ENCODE data around the gene NMT1. TPM values are rescaled to one million over a fixed set of nuclear protein-coding genes. Genes with fewer than 3 reads are reported as not detected.
A peak's percentile ranks its signal among the peaks of the same experiment; 100 is the strongest.

The NMT1 gene
- total and polyA plus RNA-seq, 2 of the 13 experiments (the other 11 are each of a cell fraction or from before 2014, with no cell fraction given), result 75.7 to 142 TPM

DNA sequence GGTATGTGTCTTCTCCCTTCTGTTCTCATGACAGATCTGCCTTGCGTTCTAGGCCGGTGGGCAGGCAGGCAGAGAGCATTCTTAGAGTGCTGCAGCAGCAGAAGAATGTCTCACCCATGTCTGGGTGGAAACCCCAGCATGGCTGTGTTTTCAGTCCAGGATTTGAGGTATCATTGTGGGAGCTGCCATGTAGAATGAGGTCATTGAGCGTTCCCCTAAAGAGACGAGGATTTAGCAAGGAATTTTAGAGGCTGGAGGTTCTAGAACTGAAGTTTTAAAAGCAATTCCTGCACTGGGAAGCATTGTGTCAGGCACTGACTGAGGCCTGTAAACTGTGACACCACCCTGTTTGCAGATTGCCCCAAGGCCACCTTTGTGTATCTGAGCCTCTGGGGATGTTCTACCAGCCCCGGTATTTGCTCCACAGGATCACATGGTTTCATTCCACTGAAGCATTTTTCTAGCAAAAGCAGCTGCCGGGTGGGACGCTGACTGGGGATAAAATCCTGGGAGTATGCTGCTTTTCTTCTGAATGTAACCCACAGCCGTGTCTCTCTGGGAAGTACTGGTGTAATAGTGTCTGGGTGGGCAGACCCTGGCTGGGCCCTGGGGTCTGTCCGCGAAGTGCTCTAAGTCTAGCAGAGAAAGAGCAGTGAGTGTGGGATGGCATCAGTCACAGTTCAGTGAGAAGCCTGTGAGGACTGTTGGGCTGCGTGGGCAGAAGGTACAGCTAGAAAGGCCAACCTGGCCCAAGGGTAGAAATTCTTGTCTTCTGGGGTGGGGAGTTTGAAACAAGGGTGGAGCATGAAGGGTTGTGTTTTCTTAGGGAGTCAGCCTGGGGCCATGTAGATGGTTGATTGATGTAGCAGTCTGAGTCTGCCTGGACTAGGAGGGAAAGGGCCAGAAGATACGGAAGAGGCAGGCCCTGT lies 41.0 kb downstream of the NMT1 start (continued):
- TF ChIP-seq, protein P1, sequence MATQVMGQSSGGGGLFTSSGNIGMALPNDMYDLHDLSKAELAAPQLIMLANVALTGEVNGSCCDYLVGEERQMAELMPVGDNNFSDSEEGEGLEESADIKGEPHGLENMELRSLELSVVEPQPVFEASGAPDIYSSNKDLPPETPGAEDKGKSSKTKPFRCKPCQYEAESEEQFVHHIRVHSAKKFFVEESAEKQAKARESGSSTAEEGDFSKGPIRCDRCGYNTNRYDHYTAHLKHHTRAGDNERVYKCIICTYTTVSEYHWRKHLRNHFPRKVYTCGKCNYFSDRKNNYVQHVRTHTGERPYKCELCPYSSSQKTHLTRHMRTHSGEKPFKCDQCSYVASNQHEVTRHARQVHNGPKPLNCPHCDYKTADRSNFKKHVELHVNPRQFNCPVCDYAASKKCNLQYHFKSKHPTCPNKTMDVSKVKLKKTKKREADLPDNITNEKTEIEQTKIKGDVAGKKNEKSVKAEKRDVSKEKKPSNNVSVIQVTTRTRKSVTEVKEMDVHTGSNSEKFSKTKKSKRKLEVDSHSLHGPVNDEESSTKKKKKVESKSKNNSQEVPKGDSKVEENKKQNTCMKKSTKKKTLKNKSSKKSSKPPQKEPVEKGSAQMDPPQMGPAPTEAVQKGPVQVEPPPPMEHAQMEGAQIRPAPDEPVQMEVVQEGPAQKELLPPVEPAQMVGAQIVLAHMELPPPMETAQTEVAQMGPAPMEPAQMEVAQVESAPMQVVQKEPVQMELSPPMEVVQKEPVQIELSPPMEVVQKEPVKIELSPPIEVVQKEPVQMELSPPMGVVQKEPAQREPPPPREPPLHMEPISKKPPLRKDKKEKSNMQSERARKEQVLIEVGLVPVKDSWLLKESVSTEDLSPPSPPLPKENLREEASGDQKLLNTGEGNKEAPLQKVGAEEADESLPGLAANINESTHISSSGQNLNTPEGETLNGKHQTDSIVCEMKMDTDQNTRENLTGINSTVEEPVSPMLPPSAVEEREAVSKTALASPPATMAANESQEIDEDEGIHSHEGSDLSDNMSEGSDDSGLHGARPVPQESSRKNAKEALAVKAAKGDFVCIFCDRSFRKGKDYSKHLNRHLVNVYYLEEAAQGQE (IDR thresholded peaks at IDR 0.05; ENCODE audit: borderline replicate concordance in 1 of 2, low read depth in 1 of 2, low read length in 2 of 2), result no peak
- TF ChIP-seq ZNF354B (CRISPR knock-in tag; IDR thresholded peaks at IDR 0.05) (no peak), SMAD9 (CRISPR knock-in tag; IDR thresholded peaks at IDR 0.05) (no peak), ZSCAN29 (CRISPR knock-in tag; conservative IDR thresholded peaks at IDR 0.05) (no peak), FOXJ3 (CRISPR knock-in tag; IDR thresholded peaks at IDR 0.05; ENCODE audit: borderline replicate concordance) (peak; percentile 83; the same call in 1 of the 2 replicates), ZSCAN21 (CRISPR knock-in tag; IDR thresholded peaks at IDR 0.05; ENCODE audit: borderline replicate concordance) (0 out of 2 replicates have a peak, but pooled peaks have one; percentile 25), ZNF207 (IDR thresholded peaks at IDR 0.05; ENCODE audit: borderline replicate concordance) (no peak), SPEN (CRISPR knock-in tag; IDR thresholded peaks at IDR 0.05; ENCODE audit: low read depth) (no peak), FOXK2 (IDR thresholded peaks at IDR 0.05) (no peak), NCOA2 (CRISPR knock-in tag; IDR thresholded peaks at IDR 0.05) (peak; percentile 65), TAF1 (CRISPR knock-in tag; IDR thresholded peaks at IDR 0.05) (no peak), EP300 (IDR thresholded peaks at IDR 0.05; ENCODE audit: low read depth in 2 of 2, low read length in 2 of 2) (no peak), EP300 (CRISPR knock-in tag; IDR thresholded peaks at IDR 0.05; ENCODE audit: borderline replicate concordance) (peak; percentile 38; the same call in 1 of the 2 replicates), FOXC1 (CRISPR knock-in tag; IDR thresholded peaks at IDR 0.05; ENCODE audit: borderline replicate concordance) (no peak), ARHGAP35 (CRISPR knock-in tag; IDR thresholded peaks at IDR 0.05; ENCODE audit: borderline replicate concordance) (0 out of 2 replicates have a peak, but pooled peaks have one; percentile 27), ZNF749 (CRISPR knock-in tag; IDR thresholded peaks at IDR 0.05; ENCODE audit: borderline replicate concordance) (no peak), ZSCAN9 (CRISPR knock-in tag; IDR thresholded peaks at IDR 0.05; ENCODE audit: borderline replicate concordance) (0 out of 2 replicates have a peak, but pooled peaks have one; percentile 70)
- TF ChIP-seq, protein P2, sequence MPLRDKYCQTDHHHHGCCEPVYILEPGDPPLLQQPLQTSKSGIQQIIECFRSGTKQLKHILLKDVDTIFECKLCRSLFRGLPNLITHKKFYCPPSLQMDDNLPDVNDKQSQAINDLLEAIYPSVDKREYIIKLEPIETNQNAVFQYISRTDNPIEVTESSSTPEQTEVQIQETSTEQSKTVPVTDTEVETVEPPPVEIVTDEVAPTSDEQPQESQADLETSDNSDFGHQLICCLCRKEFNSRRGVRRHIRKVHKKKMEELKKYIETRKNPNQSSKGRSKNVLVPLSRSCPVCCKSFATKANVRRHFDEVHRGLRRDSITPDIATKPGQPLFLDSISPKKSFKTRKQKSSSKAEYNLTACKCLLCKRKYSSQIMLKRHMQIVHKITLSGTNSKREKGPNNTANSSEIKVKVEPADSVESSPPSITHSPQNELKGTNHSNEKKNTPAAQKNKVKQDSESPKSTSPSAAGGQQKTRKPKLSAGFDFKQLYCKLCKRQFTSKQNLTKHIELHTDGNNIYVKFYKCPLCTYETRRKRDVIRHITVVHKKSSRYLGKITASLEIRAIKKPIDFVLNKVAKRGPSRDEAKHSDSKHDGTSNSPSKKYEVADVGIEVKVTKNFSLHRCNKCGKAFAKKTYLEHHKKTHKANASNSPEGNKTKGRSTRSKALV (CRISPR knock-in tag; IDR thresholded peaks at IDR 0.05), result 0 out of 2 replicates have a peak, but pooled peaks have one; percentile 47
- TF ChIP-seq, protein P3, sequence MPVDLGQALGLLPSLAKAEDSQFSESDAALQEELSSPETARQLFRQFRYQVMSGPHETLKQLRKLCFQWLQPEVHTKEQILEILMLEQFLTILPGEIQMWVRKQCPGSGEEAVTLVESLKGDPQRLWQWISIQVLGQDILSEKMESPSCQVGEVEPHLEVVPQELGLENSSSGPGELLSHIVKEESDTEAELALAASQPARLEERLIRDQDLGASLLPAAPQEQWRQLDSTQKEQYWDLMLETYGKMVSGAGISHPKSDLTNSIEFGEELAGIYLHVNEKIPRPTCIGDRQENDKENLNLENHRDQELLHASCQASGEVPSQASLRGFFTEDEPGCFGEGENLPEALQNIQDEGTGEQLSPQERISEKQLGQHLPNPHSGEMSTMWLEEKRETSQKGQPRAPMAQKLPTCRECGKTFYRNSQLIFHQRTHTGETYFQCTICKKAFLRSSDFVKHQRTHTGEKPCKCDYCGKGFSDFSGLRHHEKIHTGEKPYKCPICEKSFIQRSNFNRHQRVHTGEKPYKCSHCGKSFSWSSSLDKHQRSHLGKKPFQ (CRISPR knock-in tag; IDR thresholded peaks at IDR 0.05; ENCODE audit: insufficient replicate concordance), result no peak
- TF ChIP-seq, protein P4, sequence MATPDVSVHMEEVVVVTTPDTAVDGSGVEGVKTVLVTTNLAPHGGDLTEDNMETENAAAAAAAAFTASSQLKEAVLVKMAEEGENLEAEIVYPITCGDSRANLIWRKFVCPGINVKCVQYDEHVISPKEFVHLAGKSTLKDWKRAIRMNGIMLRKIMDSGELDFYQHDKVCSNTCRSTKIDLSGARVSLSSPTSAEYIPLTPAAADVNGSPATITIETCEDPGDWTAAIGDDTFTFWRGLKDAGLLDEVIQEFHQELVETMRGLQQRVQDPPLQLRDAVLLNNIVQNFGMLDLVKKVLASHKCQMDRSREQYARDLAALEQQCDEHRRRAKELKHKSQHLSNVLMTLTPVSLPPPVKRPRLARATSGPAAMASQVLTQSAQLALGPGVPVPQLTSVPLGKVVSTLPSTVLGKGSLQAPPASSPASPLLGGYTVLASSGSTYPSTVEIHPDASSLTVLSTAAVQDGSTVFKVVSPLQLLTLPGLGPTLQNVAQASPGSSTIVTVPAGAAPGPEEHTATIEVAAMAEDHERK (CRISPR knock-in tag; IDR thresholded peaks at IDR 0.05; ENCODE audit: low read depth), result no peak

Measured in HepG2 (cell line).